Calu3 (cell line): ENCODE data around the gene IFITM10. TPM values are rescaled to one million over a fixed set of nuclear protein-coding genes. Genes with fewer than 3 reads are reported as not detected.

ENCODE experiments used
- BruUV-seq: library from RNA; stranded (reverse); fragments of 400-500 nt; replicated peaks from 2 replicates; lab custom pipeline; 2021; lab: Mats Ljungman, UMichigan
- CTCF ChIA-PET: fragments of 300-600 bp; sonication (Branson Sonifier 250); formaldehyde crosslinking; loops from one replicate; lab custom pipeline; 2022; ENCODE audit warnings: antibody characterized with exemption; lab: Charles Lee
- DNase-seq: peaks from one replicate; pipeline ENCODE4 v3.0.0; 2022
- H3K27ac Mint-ChIP-seq: one replicate; pipeline ENCODE4 v1.8.0; 2022; ENCODE audit warnings: mixed read lengths; ENCODE audit not compliant: unreplicated experiment
- H3K27me3 Mint-ChIP-seq: one replicate; pipeline ENCODE4 v1.8.0; 2022; ENCODE audit warnings: mixed read lengths; ENCODE audit not compliant: unreplicated experiment
- H3K36me3 Mint-ChIP-seq: one replicate; pipeline ENCODE4 v1.8.0; 2022; ENCODE audit warnings: mild to moderate bottlenecking, moderate library complexity, mixed read lengths; ENCODE audit not compliant: insufficient read depth, unreplicated experiment
- H3K4me1 Mint-ChIP-seq: one replicate; pipeline ENCODE4 v1.8.0; 2022; ENCODE audit warnings: mild to moderate bottlenecking, low read depth, mixed read lengths; ENCODE audit not compliant: unreplicated experiment
- H3K4me3 Mint-ChIP-seq: one replicate; pipeline ENCODE4 v1.8.0; 2022; ENCODE audit warnings: mild to moderate bottlenecking, low read depth, moderate library complexity, mixed read lengths; ENCODE audit not compliant: unreplicated experiment
- H3K9me3 Mint-ChIP-seq: one replicate; pipeline ENCODE4 v1.8.0; 2022; ENCODE audit warnings: low read depth, mixed read lengths; ENCODE audit not compliant: unreplicated experiment
- CTCF ChIP-seq: fragments of 200-600 bp; IDR thresholded peaks from one replicate; pipeline ENCODE4 v1.8.0; 2022; ENCODE audit warnings: antibody characterized with exemption; ENCODE audit not compliant: unreplicated experiment
- intact Hi-C: fragments of 100-400 bp; cut with micrococcal nuclease; formaldehyde crosslinking; loops from one replicate; pipeline ENCODE4 v1.10.0; 2022; ENCODE audit not compliant: unreplicated experiment
- total RNA-seq: library from RNA; stranded (reverse); gene quantifications from 2 replicates; pipeline ENCODE4 v1.2.3, GENCODE V29; 2022

The IFITM10 gene
- total RNA-seq, 1 experiment from 2014 or later: 3.3 TPM

GRCh38 chr11:1779034-1779805, 28.8 kb upstream of the IFITM10 start:
- Mint-ChIP-seq H3K9me3 (no peaks in the 10 kb centered on the region), H3K4me3 (no peak overlapping the region)
- BruUV-seq: no TSS peak

GRCh38 chr11:1778141-1778911, 27.9 kb upstream of the IFITM10 start:
- peak overlapping the region; percentile 41 for H3K4me3 Mint-ChIP-seq
- intact Hi-C loops: loop anchor here (5.0 kb wide), 1 partner anchor 54 kb away; the partner anchor contains the start of gene SYT8
- peak overlapping the region; percentile 56 for H3K27ac Mint-ChIP-seq
- peaks cover 18% of the 10 kb centered on the region for H3K36me3 Mint-ChIP-seq
- no peak for TF ChIP-seq CTCF
- no peaks in the 10 kb centered on the region for H3K27me3 Mint-ChIP-seq
- H3K9me3 Mint-ChIP-seq: no peaks in the 10 kb centered on the region
- DNase-seq: peak; percentile 75
- BruUV-seq: no TSS peak
- H3K4me1 Mint-ChIP-seq: peaks cover 79% of the 10 kb centered on the region
- CTCF ChIA-PET: interaction anchor here (0.6 to 1.9 kb wide), 6 partner anchors 9 to 1236 kb away, joined by 3 to 6 read pairs (median 4); no protein-coding TSS in a partner anchor

More at GRCh38 chr11:1779034-1779805, 28.8 kb upstream of the IFITM10 start:
- Mint-ChIP-seq H3K27ac (peak overlapping the region; percentile 56), H3K27me3 (no peaks in the 10 kb centered on the region), H3K36me3 (peaks cover 15% of the 10 kb centered on the region), H3K4me1 (peaks cover 77% of the 10 kb centered on the region)
- CTCF ChIA-PET: interaction anchor here (1.0 to 1.9 kb wide), 3 partner anchors 10 to 54 kb away, joined by 3 to 4 read pairs (median 3); no protein-coding TSS in a partner anchor
- DNase-seq: no peak
- intact Hi-C loops: loop anchor here (5.0 kb wide), 1 partner anchor 53 kb away; the partner anchor contains the start of gene SYT8
- no peak for TF ChIP-seq CTCF

DNA sequence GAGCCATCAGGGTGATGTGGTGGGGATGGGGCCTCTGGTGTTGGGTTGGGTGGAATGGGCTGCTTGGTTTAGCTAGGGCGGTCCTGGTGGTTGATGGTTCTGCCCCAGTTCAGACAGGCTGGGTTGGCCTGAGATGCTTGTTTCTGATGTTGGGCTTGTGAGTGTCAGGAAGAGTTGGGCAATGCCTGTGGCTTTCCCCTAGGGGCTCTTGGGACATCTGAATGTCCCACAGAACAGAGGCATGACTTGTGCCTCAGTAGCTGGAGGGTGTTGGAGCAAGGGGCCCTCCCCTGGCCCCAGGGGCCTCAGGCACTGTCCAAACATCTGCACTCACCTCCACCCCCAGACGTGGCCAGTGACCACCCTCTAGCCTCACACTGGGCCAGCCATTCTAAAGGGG, 27.3 kb upstream of the IFITM10 start:
- no peaks in the 10 kb centered on the region for H3K27me3 Mint-ChIP-seq
- H3K9me3 Mint-ChIP-seq: no peaks in the 10 kb centered on the region
- intact Hi-C loops: loop anchor here (5.0 kb wide), 1 partner anchor 55 kb away; the partner anchor contains the start of gene SYT8
- BruUV-seq: no TSS peak
- peaks cover 19% of the 10 kb centered on the region for H3K36me3 Mint-ChIP-seq
- peak overlapping the region; percentile 56 for H3K27ac Mint-ChIP-seq
- H3K4me1 Mint-ChIP-seq: peaks cover 79% of the 10 kb centered on the region
- TF ChIP-seq CTCF: no peak
- H3K4me3 Mint-ChIP-seq: peak overlapping the region; percentile 41
- DNase-seq: no peak
- CTCF ChIA-PET: interaction anchor here (0.6 to 1.1 kb wide), 4 partner anchors 14 to 1237 kb away, joined by 3 to 6 read pairs (median 4); no protein-coding TSS in a partner anchor
